Neuron (in vitro differentiated cells): ENCODE data around the gene DPYD.

Experiments
- H2AFZ ChIP-seq: one replicate; pipeline ENCODE4 v1.6.1; 2013; ENCODE audit warnings: low read depth, mild to moderate bottlenecking, inconsistent platforms, low read length, moderate library complexity
- H3K27me3 ChIP-seq: one replicate; pipeline ENCODE4 v1.6.1; 2013; ENCODE audit warnings: low read length; ENCODE audit not compliant: insufficient read depth
- H3K36me3 ChIP-seq: one replicate; pipeline ENCODE4 v1.6.1; 2013; ENCODE audit warnings: low read length; ENCODE audit not compliant: insufficient read depth
- H3K4me1 ChIP-seq: one replicate; pipeline ENCODE4 v1.6.1; 2013; ENCODE audit warnings: low read length; ENCODE audit not compliant: insufficient read depth
- H3K4me3 ChIP-seq: 2 replicates; pipeline ENCODE4 v1.5.1; 2013; ENCODE audit warnings: mild to moderate bottlenecking, low read length, moderate library complexity
- H3K9me3 ChIP-seq: one replicate; pipeline ENCODE4 v1.6.1; 2013; ENCODE audit warnings: low read length

The DPYD gene

GRCh38 chr1:97071173-97071572 lies 849.7 kb downstream of the DPYD start:
- no peak overlapping the region for H3K4me3 ChIP-seq
- H3K36me3 ChIP-seq: no peaks in the 10 kb centered on the region
- no peaks in the 10 kb centered on the region for H3K4me1 ChIP-seq
- no peaks in the 10 kb centered on the region for H3K9me3 ChIP-seq
- H2AFZ ChIP-seq: no peak overlapping the region
- H3K27me3 ChIP-seq: no peaks in the 10 kb centered on the region

- Histone ChIP-seq H3K27me3 (no peaks in the 10 kb centered on the region), H3K36me3 (no peaks in the 10 kb centered on the region), H3K4me1 (no peaks in the 10 kb centered on the region), H3K9me3 (no peaks in the 10 kb centered on the region), H3K4me3 (no peak overlapping the region), H2AFZ (no peak overlapping the region)
Measured at GRCh38 chr1:97070376-97070775, 850.5 kb downstream of the DPYD start.

- Histone ChIP-seq H2AFZ (no peak overlapping the region), H3K9me3 (no peaks in the 10 kb centered on the region), H3K36me3 (no peaks in the 10 kb centered on the region), H3K4me1 (no peaks in the 10 kb centered on the region), H3K4me3 (no peak overlapping the region), H3K27me3 (no peaks in the 10 kb centered on the region)
Measured at GRCh38 chr1:97069312-97069711, 851.5 kb downstream of the DPYD start.

- Histone ChIP-seq H3K36me3 (no peaks in the 10 kb centered on the region), H3K27me3 (no peaks in the 10 kb centered on the region), H3K4me1 (no peaks in the 10 kb centered on the region), H2AFZ (no peak overlapping the region), H3K4me3 (no peak overlapping the region), H3K9me3 (no peaks in the 10 kb centered on the region)
Measured at GRCh38 chr1:97066860-97067259, 854.0 kb downstream of the DPYD start.

- no peaks in the 10 kb centered on the region for H3K27me3 ChIP-seq
- H3K4me3 ChIP-seq: no peak overlapping the region
- no peak overlapping the region for H2AFZ ChIP-seq
- no peaks in the 10 kb centered on the region for H3K36me3 ChIP-seq
- H3K9me3 ChIP-seq: no peaks in the 10 kb centered on the region
- no peaks in the 10 kb centered on the region for H3K4me1 ChIP-seq
Measured at GRCh38 chr1:97063532-97063931, 857.3 kb downstream of the DPYD start.

GRCh38 chr1:97061604-97062003 lies 859.2 kb downstream of the DPYD start:
- no peak overlapping the region for H2AFZ ChIP-seq
- H3K4me3 ChIP-seq: no peak overlapping the region
- H3K36me3 ChIP-seq: no peaks in the 10 kb centered on the region
- H3K9me3 ChIP-seq: peaks cover 4% of the 10 kb centered on the region
- no peaks in the 10 kb centered on the region for H3K27me3 ChIP-seq
- H3K4me1 ChIP-seq: no peaks in the 10 kb centered on the region

- Histone ChIP-seq H3K4me1 (peaks cover 8% of the 10 kb centered on the region), H3K4me3 (no peak overlapping the region)
Measured at GRCh38 chr1:97056386-97056785, 864.4 kb downstream of the DPYD start.

GRCh38 chr1:97053268-97053667 lies 867.6 kb downstream of the DPYD start:
- no peaks in the 10 kb centered on the region for H3K36me3 ChIP-seq
- H3K27me3 ChIP-seq: no peaks in the 10 kb centered on the region
- H3K9me3 ChIP-seq: peaks cover 9% of the 10 kb centered on the region
- peaks cover 8% of the 10 kb centered on the region for H3K4me1 ChIP-seq
- no peak overlapping the region for H3K4me3 ChIP-seq
- no peak overlapping the region for H2AFZ ChIP-seq

More at GRCh38 chr1:97056386-97056785, 864.4 kb downstream of the DPYD start:
- H3K36me3 ChIP-seq: no peaks in the 10 kb centered on the region
- H3K9me3 ChIP-seq: peaks cover 9% of the 10 kb centered on the region
- no peak overlapping the region for H2AFZ ChIP-seq
- no peaks in the 10 kb centered on the region for H3K27me3 ChIP-seq

GRCh38 chr1:97051823-97052222 lies 869.0 kb downstream of the DPYD start:
- Histone ChIP-seq H2AFZ (no peak overlapping the region), H3K9me3 (peaks cover 6% of the 10 kb centered on the region), H3K36me3 (no peaks in the 10 kb centered on the region), H3K4me3 (no peak overlapping the region), H3K27me3 (no peaks in the 10 kb centered on the region), H3K4me1 (peaks cover 8% of the 10 kb centered on the region)

- Histone ChIP-seq H3K4me1 (peaks cover 8% of the 10 kb centered on the region), H3K4me3 (no peak overlapping the region), H3K9me3 (no peaks in the 10 kb centered on the region), H2AFZ (no peak overlapping the region), H3K27me3 (no peaks in the 10 kb centered on the region), H3K36me3 (no peaks in the 10 kb centered on the region)
Measured at GRCh38 chr1:97050506-97050905, 870.3 kb downstream of the DPYD start.

- Histone ChIP-seq H3K27me3 (no peaks in the 10 kb centered on the region), H3K9me3 (no peaks in the 10 kb centered on the region), H3K4me3 (no peak overlapping the region), H3K36me3 (no peaks in the 10 kb centered on the region), H2AFZ (no peak overlapping the region), H3K4me1 (no peaks in the 10 kb centered on the region)
Measured at GRCh38 chr1:97047421-97047793, 873.4 kb downstream of the DPYD start.

- Histone ChIP-seq H3K4me1 (no peaks in the 10 kb centered on the region), H3K36me3 (no peaks in the 10 kb centered on the region), H2AFZ (no peak overlapping the region), H3K9me3 (no peaks in the 10 kb centered on the region), H3K27me3 (no peaks in the 10 kb centered on the region), H3K4me3 (no peak overlapping the region)
Measured at GRCh38 chr1:97046765-97047420, 873.9 kb downstream of the DPYD start.

GRCh38 chr1:97044159-97044760 lies 876.6 kb downstream of the DPYD start:
- Histone ChIP-seq H3K36me3 (no peaks in the 10 kb centered on the region), H3K27me3 (no peaks in the 10 kb centered on the region), H3K4me1 (no peaks in the 10 kb centered on the region), H3K9me3 (no peaks in the 10 kb centered on the region), H3K4me3 (no peak overlapping the region), H2AFZ (no peak overlapping the region)

- no peak overlapping the region for H2AFZ ChIP-seq
- no peak overlapping the region for H3K4me3 ChIP-seq
- H3K9me3 ChIP-seq: no peaks in the 10 kb centered on the region
- H3K36me3 ChIP-seq: no peaks in the 10 kb centered on the region
- no peaks in the 10 kb centered on the region for H3K4me1 ChIP-seq
- no peaks in the 10 kb centered on the region for H3K27me3 ChIP-seq
Measured at GRCh38 chr1:97042551-97042950, 878.3 kb downstream of the DPYD start.
